GM21576 (cell line): ENCODE measurements around the gene CNN2.

Experiments used
- ATAC-seq: cut with Tn5 transposase; IDR thresholded peaks from one replicate; pipeline ENCODE4 v1.9.1; 2021; ENCODE audit warnings: mild to moderate bottlenecking, moderate library complexity; ENCODE audit not compliant: unreplicated experiment

CNN2 gene

GRCh38 chr19:1080360-1081161, 54.2 kb downstream of the CNN2 start:
- no peak for ATAC-seq

- ATAC-seq = no peak
These were observed 55.1 kb downstream of the CNN2 start for GRCh38 chr19:1081301-1082164.

- ATAC-seq = no peak
These were observed 55.9 kb downstream of the CNN2 start for GRCh38 chr19:1082165-1082927.

- ATAC-seq = no peak
These were observed 56.8 kb downstream of the CNN2 start for GRCh38 chr19:1082928-1083816.

GRCh38 chr19:1084024-1084868, 57.8 kb downstream of the CNN2 start:
- no peak for ATAC-seq

GRCh38 chr19:1085053-1085658, 58.7 kb downstream of the CNN2 start:
- no peak for ATAC-seq

- ATAC-seq = no peak
These were observed 59.5 kb downstream of the CNN2 start for GRCh38 chr19:1085676-1086442.

- no peak for ATAC-seq
These were observed 60.2 kb downstream of the CNN2 start for GRCh38 chr19:1086613-1087012.

GRCh38 chr19:1087813-1088415, 61.5 kb downstream of the CNN2 start:
- no peak for ATAC-seq

GRCh38 chr19:1088416-1089010, 62.1 kb downstream of the CNN2 start:
- ATAC-seq = no peak
